Stimulated activated CD4-positive, alpha-beta T cell treated with anti-CD3 and anti-CD28 coated beads, Interleukin-1b, Interleukin-23, amount 100 ng/mL, for 4 hours (primary cell): ENCODE measurements around the gene RNU5D-1.

Experiments used
- DNase-seq, 2 donors: peaks; one replicate each; pipeline ENCODE4 v3.0.0-alpha.2; 2020; ENCODE audit warnings: low read depth in 2 of 2

The RNU5D-1 gene

GRCh38 chr1:44733365-44733764 lies 2.4 kb upstream of the RNU5D-1 start:
- no peak for DNase-seq

- no peak for DNase-seq
These were observed 5.8 kb downstream of the RNU5D-1 start for GRCh38 chr1:44724955-44725698.

- DNase-seq, result no peak
These were observed 6.5 kb downstream of the RNU5D-1 start for GRCh38 chr1:44724296-44724954.

- DNase-seq, result peak; percentile 37 to 44
These were observed 7.3 kb downstream of the RNU5D-1 start for GRCh38 chr1:44723496-44724295.

GRCh38 chr1:44723064-44723463 lies 7.9 kb downstream of the RNU5D-1 start:
- no peak for DNase-seq

GRCh38 chr1:44721485-44722361 lies 9.2 kb downstream of the RNU5D-1 start:
- DNase-seq, result peak; percentile 55 to 60

- no peak for DNase-seq
These were observed 10.7 kb downstream of the RNU5D-1 start for GRCh38 chr1:44720281-44720680.

- DNase-seq, result no peak
These were observed 11.7 kb downstream of the RNU5D-1 start for GRCh38 chr1:44719318-44719717.

GRCh38 chr1:44718091-44718490 lies 12.9 kb downstream of the RNU5D-1 start:
- DNase-seq, result no peak

GRCh38 chr1:44717653-44718052 lies 13.3 kb downstream of the RNU5D-1 start:
- no peak for DNase-seq

GRCh38 chr1:44717156-44717555 lies 13.8 kb downstream of the RNU5D-1 start:
- no peak for DNase-seq

GRCh38 chr1:44714944-44715571 lies 15.9 kb downstream of the RNU5D-1 start:
- DNase-seq, result peak in 1 of 2 donors; percentile 62

GRCh38 chr1:44714532-44714931 lies 16.4 kb downstream of the RNU5D-1 start:
- no peak for DNase-seq

GRCh38 chr1:44713321-44713781 lies 17.6 kb downstream of the RNU5D-1 start:
- no peak for DNase-seq

GRCh38 chr1:44707959-44708831 lies 22.8 kb downstream of the RNU5D-1 start:
- DNase-seq, result peak in 1 of 2 donors; percentile 38

GRCh38 chr1:44707112-44707881 lies 23.7 kb downstream of the RNU5D-1 start:
- no peak for DNase-seq

GRCh38 chr1:44705938-44706337 lies 25.0 kb downstream of the RNU5D-1 start:
- DNase-seq, result no peak

GRCh38 chr1:44705470-44705869 lies 25.5 kb downstream of the RNU5D-1 start:
- DNase-seq, result no peak

GRCh38 chr1:44701141-44701573 lies 29.8 kb downstream of the RNU5D-1 start:
- DNase-seq, result no peak
